Stimulated activated CD8-positive, alpha-beta memory T cell treated with anti-CD3 and anti-CD28 coated beads, Interleukin-15, amount 100 ng/mL, for 24 hours (primary cell): ENCODE results near the gene RNF208.
"Not testable (repeated sequence)": the region's sequence is repeated elsewhere in the genome, so short reads cannot be mapped to it uniquely, and the experiment has no call there.

Experiments used
- DNase-seq: peaks from one replicate; pipeline ENCODE4 v3.0.0-alpha.2; 2020; ENCODE audit warnings: low read depth

RNF208 gene

DNA sequence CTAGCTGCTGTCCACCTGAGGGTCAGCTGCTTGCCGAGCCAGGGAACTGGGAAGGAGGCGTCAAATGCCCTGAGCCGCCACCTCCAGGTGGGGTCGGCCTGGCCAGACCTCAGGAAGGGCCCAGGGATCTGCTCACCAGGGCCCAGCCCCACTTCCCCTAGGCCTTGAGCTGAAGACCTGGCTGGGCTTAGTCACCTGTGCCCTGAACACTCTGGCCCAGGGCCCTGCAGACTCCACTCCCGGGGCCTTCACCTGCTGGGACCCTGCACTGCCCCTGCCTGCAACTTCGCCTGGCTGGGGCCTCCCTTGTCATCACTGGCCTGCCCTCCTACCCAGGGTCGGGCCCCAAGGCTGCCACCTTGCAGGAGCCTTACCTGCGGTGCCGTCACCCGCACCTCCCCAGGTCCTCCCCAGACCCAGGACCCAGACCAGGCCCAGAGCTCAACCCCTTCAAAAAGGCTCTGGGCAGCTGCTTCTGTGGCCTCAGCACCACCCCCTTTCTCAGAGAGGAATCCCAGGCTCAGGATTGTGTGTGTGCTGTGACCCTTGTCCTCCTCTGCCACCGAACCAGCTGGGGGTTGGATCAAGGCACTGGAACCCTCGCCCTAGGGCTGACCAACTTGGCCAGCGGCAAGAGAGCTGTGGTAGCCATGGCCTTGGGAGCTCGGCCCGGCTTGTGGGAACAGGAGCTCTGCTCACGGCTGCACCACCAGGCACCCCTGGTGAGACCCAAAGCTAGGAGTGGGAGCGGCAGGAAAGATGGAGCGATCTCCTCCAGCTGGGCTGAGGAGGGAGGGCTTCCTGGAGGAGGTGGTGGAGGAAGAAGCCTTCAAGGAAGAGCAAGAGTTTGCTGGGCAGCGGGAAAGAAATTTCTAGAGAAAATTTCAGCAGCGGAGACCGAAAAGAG is 31.9 kb upstream of the RNF208 start:
- DNase-seq, result no peak

DNA sequence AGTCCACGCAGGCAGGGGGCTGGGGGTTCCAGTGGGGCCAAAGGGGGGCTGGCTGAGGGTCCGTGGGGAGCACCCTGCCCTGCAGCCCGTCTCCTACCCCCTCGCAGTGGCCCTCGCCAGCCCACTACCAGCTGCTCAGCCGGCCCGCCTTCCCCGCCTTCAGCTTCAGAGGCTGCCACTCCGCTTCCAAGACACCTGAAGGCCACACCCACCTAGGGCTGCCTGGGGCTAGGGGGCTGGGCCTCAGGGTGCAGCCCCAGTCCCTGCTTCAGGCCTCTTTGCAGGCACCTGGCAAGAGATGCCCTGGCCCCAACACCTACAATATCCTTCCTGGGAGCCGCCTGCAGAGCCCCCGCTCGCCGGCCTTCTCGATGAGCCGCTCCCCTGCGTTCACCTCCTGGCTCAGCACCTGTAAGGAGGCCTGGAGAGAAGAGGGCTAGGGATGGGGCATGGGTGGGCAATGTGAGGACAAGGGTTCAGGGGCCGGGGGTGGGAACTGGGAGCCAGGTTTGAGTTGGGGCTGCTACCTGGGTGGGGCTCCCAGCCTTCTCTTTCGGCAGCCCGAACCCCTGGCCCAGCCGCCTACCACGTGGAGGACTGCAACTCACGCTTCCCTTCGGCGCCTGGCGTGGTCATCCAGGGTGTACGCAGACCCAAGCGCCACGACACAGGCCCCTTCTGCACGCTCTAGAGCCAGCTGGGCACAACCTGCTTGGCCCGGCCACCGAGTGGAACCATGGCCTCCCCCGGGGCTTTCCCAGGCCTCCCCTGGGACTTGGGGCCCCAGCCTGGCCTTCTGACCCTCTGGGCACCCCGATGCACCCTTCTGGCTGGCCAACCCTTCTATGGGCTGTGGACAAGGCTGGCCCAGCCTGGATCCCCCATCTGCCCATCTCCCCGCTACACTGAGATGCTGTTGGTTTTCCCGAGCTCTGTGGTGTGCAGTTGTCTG is 30.8 kb upstream of the RNF208 start:
- no peak for DNase-seq

DNA sequence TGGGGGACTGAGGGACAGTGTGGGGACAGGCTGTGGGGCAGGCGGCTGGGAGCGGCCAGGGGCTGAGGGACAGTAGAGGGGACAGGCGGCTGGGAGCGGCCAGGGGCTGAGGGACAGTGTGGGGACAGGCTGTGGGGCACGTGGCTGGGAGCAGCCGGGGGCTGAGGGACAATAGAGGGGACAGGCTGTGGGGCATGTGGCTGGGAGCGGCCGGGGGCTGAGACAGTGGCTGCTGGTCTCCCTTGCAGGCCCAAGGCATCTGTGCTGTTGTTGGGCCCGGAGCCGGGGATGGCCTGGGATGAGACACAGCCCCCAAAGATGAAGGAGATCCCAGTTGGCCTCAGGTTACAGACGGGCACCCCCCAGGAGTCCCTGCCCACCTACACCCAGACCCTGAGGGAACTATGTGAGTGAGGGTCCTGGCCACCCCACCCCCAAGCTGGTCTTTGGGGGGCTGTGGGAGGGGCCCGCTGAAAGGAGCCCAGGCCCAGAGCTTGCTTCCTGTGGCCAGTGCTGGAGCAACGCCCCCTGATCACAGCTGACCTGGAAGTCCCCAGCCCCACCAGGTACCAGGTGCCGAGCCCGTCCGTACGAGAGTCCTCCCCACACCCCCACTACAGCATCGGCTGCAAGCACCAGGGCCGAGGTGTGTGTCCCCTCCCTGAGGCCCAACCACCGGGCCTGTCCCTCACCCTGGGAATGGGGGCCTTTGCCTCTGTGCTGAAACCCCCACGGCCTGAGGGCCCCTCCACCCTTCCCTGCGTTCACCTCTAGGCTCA is 29.6 kb upstream of the RNF208 start:
- no peak for DNase-seq

DNA sequence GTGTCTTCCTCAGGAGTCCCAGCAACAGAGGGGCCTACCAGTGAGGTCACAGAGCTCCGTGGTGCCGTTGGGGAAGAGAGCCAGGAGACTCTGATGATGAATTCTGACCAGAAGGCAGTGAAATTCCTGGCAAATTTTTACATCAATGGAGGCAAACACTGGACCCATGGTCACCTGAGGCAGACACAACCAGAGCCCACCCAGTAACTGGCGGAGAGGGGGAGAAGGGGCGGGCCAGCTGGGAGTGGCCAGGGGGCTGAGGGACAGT is 29.1 kb upstream of the RNF208 start, which contains the start of gene STPG3:
STPG3 (plus strand) TSS at position 93 of the 268 bp plus-strand sequence; CDS start at position 94, 1 bp downstream.
- DNase-seq, result no peak

DNA sequence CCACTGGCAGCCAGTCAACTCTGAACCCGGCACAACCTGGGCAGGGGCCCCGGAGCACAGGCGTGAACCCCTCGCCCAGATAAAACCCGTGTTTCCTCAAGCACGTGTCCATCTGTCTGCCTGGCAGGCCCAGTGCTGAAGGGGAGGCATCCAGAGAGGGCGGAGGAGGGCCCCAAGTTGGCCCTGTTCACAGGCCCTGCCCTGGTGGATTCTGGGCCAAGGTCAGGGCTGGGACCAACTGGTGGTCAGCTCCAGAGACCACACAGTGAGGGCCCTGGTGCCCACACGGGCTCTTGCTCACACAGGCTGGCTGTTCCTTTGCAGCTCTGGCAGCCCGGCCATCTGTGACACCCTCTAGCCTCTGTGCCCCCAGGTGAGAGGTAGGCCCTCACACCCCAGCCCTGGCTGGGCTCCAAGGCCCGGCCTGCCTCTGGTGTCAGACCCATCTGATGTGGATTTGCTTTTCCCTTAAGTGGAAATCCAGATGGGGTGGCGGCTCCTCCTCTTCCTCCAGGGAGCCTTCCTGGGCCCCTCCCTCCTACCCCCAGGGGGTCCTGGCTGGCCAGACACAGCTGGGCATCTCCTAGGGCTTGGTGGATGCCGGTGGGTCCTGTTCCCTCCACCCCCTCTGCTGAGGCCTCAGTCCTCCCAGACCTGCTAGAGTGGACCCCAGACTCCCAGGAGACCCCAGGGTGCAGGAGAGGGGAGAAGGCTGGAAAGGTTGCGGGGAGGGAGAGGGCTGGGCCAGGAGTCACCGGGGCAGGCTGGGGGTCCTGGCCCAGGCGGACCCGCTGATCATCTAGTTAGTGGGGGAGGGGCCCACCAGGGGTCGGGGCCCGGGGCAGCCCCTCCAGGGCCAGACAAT is 28.5 kb upstream of the RNF208 start:
- DNase-seq, result no peak

DNA sequence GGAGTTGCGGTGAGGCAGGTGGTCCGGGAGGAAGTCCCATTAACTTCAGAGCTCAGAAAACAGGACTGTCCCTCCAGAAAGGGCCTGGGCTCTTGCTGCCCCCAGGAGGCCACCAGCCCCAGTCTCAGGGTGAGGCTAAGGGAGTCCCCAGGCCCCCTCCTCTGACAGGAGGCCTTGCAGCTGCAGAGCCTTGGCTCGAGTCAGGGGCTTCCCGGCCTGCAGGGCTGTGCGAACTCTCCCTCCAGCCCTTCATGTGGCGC is 25.8 kb upstream of the RNF208 start:
- DNase-seq, result no peak

DNA sequence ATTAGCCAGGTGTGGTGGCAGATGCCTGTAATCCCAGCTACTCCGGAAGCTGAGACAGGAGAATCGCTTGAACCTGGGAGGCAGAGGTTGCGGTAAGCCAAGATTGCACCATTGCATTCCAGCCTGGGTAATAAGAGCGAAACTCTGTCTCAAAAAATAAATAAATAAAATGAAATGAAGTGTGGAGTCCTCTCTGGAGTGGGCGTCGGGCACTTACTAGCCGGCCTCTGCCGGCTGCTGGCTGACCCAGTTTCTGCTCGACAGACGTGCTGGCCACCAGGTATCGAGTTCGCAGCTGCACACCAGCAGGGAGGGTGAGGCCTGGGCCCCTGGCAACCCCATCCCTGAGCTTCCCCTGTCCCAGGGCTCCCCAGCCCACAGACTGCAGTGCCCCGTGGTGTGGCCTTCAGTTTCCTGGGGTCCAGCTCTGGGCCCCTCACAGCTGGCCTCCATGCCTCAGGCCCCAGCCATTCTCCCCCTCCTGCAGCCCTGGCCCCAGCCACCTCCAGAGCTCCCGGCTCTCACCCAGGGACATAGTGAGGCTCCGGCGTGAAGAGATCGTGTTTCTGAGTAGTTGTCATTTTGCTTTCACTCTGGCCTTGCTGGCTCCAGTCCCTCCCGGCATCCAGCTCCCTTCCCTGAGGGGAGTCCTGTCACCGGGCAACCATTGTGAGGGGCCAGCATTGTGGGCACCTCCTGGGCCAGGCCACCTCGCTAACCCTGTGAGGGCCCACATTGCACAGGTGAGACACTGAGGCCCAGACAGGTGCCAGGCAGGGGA is 25.3 kb upstream of the RNF208 start:
- no peak for DNase-seq

DNA sequence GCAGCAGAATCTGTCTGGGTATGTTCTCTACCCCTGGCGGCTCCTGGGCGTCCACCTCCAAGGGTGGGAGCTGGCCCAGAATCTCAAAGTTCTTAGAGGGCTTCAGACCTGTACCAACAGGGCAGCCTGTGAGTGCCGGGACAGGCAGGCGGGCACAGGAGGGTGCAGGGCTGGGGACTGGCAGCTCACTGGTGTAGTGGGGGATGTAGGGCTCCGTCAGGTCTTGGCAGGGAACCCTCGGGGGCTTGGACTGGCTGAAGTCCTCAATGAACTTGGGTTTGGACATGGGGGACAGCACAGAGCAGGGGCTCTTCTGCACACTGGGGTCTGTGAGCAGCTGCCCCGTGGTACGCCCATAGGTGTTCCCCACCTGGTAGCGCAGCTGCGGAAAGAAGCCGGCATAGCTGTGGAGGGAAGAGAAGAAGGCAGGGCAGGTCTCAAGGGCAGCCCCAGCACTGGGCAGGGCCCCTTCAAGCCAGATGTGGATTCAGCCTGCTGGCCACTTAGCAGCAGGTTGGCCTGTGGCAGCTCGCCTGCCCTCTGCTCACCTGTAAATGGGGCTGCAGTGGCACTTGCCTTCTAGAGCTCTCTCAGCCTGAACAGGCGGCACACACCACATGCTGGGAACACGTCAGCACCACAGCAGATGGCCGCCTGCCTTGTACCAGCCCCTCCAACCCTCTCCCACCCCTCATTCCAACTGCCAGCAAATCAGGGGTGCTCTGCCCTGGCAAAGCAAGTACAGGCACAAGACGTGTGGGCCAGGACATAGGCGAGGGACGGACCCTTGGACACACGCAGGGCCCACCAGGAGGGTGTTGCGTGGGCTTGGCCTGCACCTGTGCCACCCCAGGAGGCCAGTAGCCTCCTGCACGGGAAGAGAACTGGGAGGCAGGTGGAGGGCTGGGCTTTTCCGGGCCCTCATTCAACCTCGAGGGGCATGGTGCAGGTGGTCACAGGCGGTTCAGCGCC is 23.7 kb upstream of the RNF208 start:
- DNase-seq, result no peak

DNA sequence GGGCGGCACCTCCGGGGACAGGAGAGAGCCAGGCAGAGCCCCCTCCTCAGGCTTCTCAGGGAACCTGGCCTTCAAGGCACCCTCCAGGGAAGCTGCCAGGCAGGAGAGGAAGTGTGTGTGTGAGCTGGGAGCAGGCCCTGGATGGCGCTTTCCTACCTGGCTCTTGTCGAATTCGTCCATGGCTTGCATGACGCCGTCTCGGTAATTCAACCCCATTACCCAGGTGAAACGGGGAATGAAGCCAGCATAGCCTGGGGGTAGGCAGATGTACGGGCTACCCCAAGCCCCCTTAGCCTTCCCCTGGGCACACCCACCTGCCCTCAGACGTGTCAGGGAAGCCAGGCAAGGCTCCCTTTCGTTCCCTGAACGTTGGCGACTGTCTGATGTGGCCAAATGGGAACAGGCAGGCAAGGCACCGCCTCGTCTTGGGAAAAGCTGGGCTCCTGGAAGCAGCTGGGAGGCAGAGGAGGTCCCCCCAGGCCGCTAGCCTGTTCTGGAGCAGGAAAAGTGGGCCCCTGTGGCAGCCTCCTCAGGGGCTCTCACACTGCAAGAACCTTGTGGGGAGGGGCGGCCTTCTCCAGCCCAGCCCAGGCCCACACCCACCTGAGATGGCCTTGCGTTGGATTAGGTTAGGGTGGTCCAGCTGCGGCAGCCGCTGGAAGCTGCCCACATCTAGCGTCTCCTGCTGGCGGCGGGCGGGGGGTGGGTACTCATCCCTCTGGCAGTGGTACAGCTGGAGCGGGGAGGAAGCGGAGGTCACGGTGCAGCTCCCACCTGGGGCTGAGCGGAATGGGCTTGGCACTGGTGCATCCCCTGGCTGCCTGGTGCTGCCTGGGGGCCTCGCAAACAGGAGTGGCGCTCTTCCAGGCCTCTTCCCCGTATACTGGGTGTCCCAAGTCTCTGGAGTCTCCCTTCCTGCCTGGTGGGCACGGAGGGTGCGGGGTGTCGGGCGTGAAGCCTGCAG is 22.7 kb upstream of the RNF208 start:
- no peak for DNase-seq

DNA sequence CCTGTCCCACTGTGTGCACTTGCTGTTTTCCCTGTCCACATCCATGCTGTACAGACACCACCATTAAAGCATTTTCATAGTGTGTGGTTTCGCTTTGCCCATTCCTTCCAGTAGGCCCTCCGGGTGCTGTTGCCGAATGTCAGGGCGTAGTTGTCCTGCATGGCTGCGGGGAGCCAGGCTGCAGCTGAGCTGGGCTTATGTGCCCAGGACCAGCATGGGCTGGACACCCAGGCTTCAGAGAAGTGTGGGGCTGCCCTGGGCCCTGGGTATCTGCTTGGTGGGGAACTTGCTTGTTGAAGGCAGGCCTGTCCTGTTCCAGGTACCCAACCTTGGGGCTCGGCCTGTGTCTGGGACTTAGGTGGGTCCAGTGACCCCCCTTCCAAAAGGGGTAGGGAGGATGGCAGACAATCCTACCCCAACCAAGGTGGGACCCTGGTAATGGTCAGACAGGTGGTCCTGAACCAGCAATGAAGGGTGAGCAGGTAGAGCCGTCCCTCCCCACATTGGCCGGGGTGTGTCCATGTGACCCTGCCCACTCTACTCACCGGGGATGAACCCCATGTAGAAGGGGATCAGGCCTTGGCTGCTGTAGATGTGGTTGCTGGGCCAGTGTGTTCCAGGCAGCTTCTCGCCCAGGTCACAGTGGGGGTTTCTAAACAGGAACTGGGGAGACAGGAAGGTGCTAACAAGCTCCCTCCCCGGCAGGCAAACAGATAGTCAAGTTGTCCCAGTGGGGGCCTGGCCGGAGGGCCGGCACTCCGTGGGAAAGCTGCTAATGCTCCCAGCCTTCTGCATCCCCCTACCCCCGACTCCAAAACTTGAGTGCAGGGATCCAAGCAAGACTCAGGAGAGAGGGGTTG is 21.8 kb upstream of the RNF208 start:
- no peak for DNase-seq

DNA sequence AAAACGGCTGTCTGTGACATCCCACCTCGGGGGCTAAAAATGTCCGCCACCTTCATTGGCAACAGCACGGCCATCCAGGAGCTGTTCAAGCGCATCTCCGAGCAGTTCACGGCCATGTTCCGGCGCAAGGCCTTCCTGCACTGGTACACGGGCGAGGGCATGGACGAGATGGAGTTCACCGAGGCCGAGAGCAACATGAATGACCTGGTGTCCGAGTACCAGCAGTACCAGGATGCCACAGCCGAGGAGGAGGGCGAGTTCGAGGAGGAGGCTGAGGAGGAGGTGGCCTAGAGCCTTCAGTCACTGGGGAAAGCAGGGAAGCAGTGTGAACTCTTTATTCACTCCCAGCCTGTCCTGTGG is 21.2 kb upstream of the RNF208 start:
- DNase-seq, result not testable (repeated sequence)

DNA sequence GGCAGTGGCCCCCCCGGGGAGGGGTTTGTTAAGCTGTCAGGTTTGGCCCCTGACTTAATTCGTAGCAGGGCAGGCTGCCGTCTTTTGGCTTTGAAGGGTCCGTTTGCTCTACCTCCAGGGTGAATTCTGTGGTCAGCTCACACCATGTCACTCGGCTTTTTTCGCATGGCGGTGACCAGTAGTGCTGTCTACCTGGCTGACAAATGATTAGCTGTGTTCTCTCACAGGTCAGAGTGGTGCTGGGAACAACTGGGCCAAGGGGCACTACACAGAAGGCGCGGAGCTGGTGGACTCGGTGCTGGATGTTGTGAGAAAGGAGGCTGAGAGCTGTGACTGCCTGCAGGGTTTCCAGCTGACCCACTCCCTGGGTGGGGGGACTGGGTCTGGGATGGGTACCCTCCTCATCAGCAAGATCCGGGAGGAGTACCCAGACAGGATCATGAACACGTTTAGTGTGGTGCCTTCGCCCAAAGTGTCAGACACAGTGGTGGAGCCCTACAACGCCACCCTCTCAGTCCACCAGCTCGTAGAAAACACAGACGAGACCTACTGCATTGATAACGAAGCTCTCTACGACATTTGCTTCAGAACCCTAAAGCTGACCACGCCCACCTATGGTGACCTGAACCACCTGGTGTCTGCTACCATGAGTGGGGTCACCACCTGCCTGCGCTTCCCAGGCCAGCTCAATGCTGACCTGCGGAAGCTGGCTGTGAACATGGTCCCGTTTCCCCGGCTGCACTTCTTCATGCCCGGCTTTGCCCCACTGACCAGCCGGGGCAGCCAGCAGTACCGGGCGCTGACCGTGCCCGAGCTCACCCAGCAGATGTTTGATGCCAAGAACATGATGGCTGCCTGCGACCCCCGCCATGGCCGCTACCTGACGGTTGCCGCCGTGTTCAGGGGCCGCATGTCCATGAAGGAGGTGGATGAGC is 20.5 kb upstream of the RNF208 start:
- no peak for DNase-seq

DNA sequence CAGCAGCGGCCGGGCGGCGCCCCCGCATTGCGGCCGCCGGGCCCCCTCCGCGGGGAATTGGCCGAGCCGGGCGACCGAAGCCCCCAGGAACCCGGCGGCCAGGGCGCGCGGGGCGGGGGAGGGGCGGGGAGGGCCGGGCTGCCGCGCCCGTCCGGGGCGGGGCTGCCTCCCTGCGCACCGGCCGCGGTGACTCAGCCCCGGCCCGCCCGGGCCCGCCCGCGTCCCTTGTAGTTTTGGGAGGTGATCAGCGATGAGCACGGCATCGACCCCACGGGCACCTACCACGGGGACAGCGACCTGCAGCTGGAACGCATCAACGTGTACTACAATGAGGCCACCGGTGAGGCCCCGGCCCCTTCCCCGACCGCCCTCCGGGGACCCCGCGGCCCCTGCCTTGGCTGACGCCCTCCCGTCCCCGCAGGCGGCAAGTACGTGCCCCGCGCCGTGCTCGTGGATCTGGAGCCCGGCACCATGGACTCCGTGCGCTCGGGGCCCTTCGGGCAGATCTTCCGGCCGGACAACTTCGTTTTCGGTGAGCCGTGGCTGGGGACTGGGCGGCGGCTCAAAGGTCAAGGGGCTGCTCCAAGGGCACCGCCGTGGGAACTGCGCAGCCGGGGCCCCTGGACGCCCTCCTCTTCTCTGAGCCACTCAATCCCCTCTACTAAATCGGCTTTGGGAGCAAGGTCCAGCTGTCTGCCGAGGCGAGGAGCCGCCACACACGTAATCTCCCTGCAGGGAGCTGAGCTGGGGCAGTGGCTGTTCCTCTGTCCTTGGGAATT is 19.6 kb upstream of the RNF208 start:
- peak; percentile 49 for DNase-seq

DNA sequence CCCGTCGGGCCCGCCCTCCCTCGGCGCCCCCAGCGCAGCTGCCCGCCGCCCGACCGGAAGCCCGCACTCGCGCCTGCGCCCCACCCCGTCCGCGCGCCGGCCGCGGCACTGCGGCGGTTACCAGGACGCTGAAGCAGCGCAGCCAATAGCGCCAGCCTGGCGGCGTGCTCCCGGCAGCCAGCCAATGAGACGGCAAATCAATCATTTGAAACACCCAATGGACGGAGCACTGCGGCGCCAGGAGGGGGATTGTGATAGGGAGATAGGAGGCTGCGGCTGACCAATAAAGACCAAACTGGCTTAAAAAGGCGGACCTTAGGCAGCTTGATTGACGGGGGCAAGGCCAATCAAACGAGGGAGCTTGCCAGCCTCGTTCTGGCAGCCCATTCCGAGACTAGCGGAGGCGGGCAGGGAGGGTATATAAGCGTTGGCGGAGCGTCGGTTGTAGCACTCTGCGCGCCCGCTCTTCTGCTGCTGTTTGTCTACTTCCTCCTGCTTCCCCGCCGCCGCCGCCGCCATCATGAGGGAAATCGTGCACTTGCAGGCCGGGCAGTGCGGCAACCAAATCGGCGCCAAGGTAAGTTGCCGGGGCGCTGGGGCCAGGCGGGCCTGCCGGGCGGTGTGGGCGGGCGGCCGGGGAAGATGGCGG is 18.9 kb upstream of the RNF208 start, which contains the start of gene TUBB4B:
TUBB4B (plus strand) TSS at position 447 of the 649 bp plus-strand sequence; CDS start at position 521, 74 bp downstream.
- DNase-seq, result peak; percentile 90

DNA sequence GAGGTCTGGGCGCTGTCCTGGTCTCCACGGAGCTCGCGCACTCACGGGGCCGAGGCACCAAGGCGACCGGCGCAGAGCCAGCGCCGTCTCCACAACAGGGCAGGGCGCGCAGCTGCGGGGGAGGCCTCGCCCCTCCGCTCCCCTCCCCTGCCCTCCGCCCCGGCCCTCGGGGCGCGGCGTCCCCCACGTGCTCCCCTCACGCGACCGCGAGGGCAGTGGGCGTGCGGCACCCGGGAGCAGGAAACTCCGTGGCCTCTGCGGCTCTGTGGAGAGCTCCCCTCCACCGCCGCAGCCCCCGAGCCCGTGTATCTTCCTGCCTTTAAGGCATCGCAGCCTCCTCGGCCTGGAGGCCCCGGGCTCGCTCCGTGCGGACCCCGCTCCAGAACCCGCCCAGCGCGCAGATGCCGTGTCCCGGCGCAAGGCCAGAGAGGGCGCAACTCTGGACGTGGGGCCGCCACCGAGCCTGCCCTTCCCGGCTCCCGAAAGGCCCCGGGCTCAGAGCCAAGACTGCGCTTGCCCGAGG is 18.3 kb upstream of the RNF208 start:
- no peak for DNase-seq
